HCT116 (cell line): ENCODE results near the gene PAAF1. TPM values are rescaled to one million over a fixed set of nuclear protein-coding genes. Genes with fewer than 3 reads are reported as not detected.

Experiments used
- ATAC-seq: fragments of 200-7000 bp; cut with Tn5 transposase; 2 replicates; pipeline ENCODE4 v1.9.1; 2020; ENCODE audit warnings: mild to moderate bottlenecking, moderate library complexity
- BruUV-seq: library from RNA; stranded (reverse); fragments of 400-500 nt; replicated peaks from 2 replicates; lab custom pipeline; 2021; lab: Mats Ljungman, UMichigan
- CTCF ChIA-PET: fragments of 300-600 bp; sonication (Branson Sonifier 250); formaldehyde crosslinking; loops from one replicate; lab custom pipeline; 2021; ENCODE audit warnings: antibody characterized with exemption; lab: Charles Lee
- POLR2A ChIA-PET: fragments of 300-600, 350-600 bp; sonication (Branson Sonifier 250); formaldehyde crosslinking; loops from one replicate; lab custom pipeline; 2021; ENCODE audit warnings: antibody characterized with exemption; lab: Charles Lee
- RAD21 ChIA-PET, 2 experiments: fragments of 300-600 bp; sonication (Branson Sonifier 250); formaldehyde crosslinking; loops; one replicate each; lab custom pipeline; 2023; ENCODE audit warnings: low total read pairs in 2 of 2; ENCODE audit not compliant: uncharacterized antibody in 2 of 2, unreplicated experiment in 2 of 2, low non-redundant PET in 1 of 2; lab: Charles Lee
- DNase-seq: peaks from one replicate; pipeline ENCODE4 v3.0.0-alpha.2; 2010; ENCODE audit warnings: low read depth, low spot score
- H2AFZ ChIP-seq: fragments of 200-600 bp; shearing (Covaris generic), sonication (generic); 2 replicates; pipeline ENCODE4 v1.6.1; 2017; ENCODE audit warnings: low read depth, mixed run types, mixed read lengths, antibody characterized with exemption, low read length; ENCODE audit not compliant: poor library complexity, severe bottlenecking
- H3K27ac ChIP-seq: 2 replicates; pipeline ENCODE4 v1.5.1; 2012; ENCODE audit warnings: low read depth, low read length
- H3K27me3 ChIP-seq: fragments of 200-600 bp; sonication (generic); 2 replicates; pipeline ENCODE4 v1.6.1; 2016; ENCODE audit warnings: mixed run types, low read length, mixed read lengths; ENCODE audit not compliant: insufficient read depth
- H3K36me3 ChIP-seq, 2 experiments: fragments of 200-500 bp in 1 of 2; fragments of 200-600 bp in 1 of 2; sonication (Bioruptor generic) in 1 of 2; sonication (generic) in 1 of 2; 2 replicates each; pipeline versions ENCODE4 v1.5.1 to v1.6.1; 2014 to 2016; ENCODE audit warnings: low read length in 2 of 2, inconsistent platforms in 1 of 2, mixed read lengths in 1 of 2, mixed run types in 1 of 2; ENCODE audit not compliant: insufficient read depth in 2 of 2, control insufficient read depth in 1 of 2
- H3K4me1 ChIP-seq, 2 experiments: fragments of 200-600 bp in 1 of 2; sonication (generic) in 1 of 2; 2 replicates each; pipeline versions ENCODE4 v1.5.1 to v1.6.1; 2012 to 2017; ENCODE audit warnings: low read length in 2 of 2, inconsistent platforms in 1 of 2, mild to moderate bottlenecking in 1 of 2, mixed read lengths in 1 of 2, mixed run types in 1 of 2, moderate library complexity in 1 of 2; ENCODE audit not compliant: insufficient read depth in 2 of 2, control insufficient read depth in 1 of 2
- H3K4me2 ChIP-seq: fragments of 200-600 bp; sonication (generic); 2 replicates; pipeline ENCODE4 v1.6.1; 2017; ENCODE audit warnings: mixed run types, low read length, mixed read lengths
- H3K4me3 ChIP-seq, 2 experiments: fragments of 200-600 bp in 1 of 2; sonication (generic) in 1 of 2; replicated peaks in 1 of 2; 2 replicates each; pipeline ENCODE4 v1.5.1; 2011 to 2016; ENCODE audit warnings: low read length in 2 of 2, control low read depth in 1 of 2, low read depth in 1 of 2, mild to moderate bottlenecking in 1 of 2, mixed read lengths in 1 of 2, mixed run types in 1 of 2
- H3K79me2 ChIP-seq: fragments of 200-600 bp; sonication (generic); 2 replicates; pipeline ENCODE4 v1.6.1; 2017; ENCODE audit warnings: mild to moderate bottlenecking, mixed run types, low read length, moderate library complexity, mixed read lengths; ENCODE audit not compliant: insufficient read depth
- H3K9ac ChIP-seq: fragments of 200-600 bp; sonication (generic); 2 replicates; pipeline ENCODE4 v1.6.1; 2016; ENCODE audit warnings: low read length, mixed read lengths
- H3K9me2 ChIP-seq: fragments of 200-600 bp; sonication (generic), shearing (Covaris generic); 2 replicates; pipeline ENCODE4 v1.6.1; 2017; ENCODE audit warnings: mixed run types, mild to moderate bottlenecking, moderate library complexity; ENCODE audit not compliant: insufficient read depth
- H3K9me3 ChIP-seq, 2 experiments: fragments of 200-500 bp in 1 of 2; fragments of 200-600 bp in 1 of 2; sonication (Bioruptor generic) in 1 of 2; sonication (generic) in 1 of 2; 2 replicates each; pipeline ENCODE4 v1.6.1; 2014 to 2017; ENCODE audit warnings: low read length in 2 of 2, mixed read lengths in 2 of 2, inconsistent platforms in 1 of 2, low read depth in 1 of 2, mild to moderate bottlenecking in 1 of 2, mixed run types in 1 of 2, moderate library complexity in 1 of 2; ENCODE audit not compliant: control insufficient read depth in 1 of 2, insufficient read depth in 1 of 2
- H4K20me1 ChIP-seq: fragments of 200-600 bp; sonication (generic), shearing (Covaris generic); 2 replicates; pipeline ENCODE4 v1.6.1; 2017; ENCODE audit warnings: mixed run types, mild to moderate bottlenecking, moderate library complexity; ENCODE audit not compliant: insufficient read depth
- EGR1 ChIP-seq: IDR thresholded peaks from 2 replicates; pipeline ENCODE4 v1.6.1; 2012; ENCODE audit warnings: low read depth
- ELF1 ChIP-seq: IDR thresholded peaks from 2 replicates; pipeline ENCODE4 v1.6.1; 2012; ENCODE audit warnings: low read depth, borderline replicate concordance
- EZH2 ChIP-seq: fragments of 200-600 bp; sonication (generic); IDR thresholded peaks from 2 replicates; pipeline ENCODE4 v1.6.1; 2017; ENCODE audit warnings: antibody characterized with exemption, mixed run types
- EZH2phosphoT487 ChIP-seq: fragments of 200-600 bp; IDR thresholded peaks from 2 replicates; pipeline ENCODE4 v1.6.1; 2018; ENCODE audit warnings: antibody characterized with exemption, borderline replicate concordance
- FOSL1 ChIP-seq: IDR thresholded peaks from 2 replicates; pipeline ENCODE4 v1.6.1; 2012; ENCODE audit warnings: low read depth
- MAX ChIP-seq: IDR thresholded peaks from 2 replicates; pipeline ENCODE4 v1.6.1; 2012
- POLR2AphosphoS5 ChIP-seq: IDR thresholded peaks from 2 replicates; pipeline ENCODE4 v1.6.1; 2011; ENCODE audit warnings: mild to moderate bottlenecking, low read depth, low read length, moderate library complexity
- RAD21 ChIP-seq: IDR thresholded peaks from 2 replicates; pipeline ENCODE4 v1.6.1; 2012; ENCODE audit warnings: low read depth, mild to moderate bottlenecking
- REST ChIP-seq: IDR thresholded peaks from 2 replicates; pipeline ENCODE4 v1.6.1; 2012; ENCODE audit warnings: low read depth
- SIN3A ChIP-seq: IDR thresholded peaks from 2 replicates; pipeline ENCODE4 v1.6.1; 2012; ENCODE audit warnings: low read depth
- SP1 ChIP-seq: IDR thresholded peaks from 2 replicates; pipeline ENCODE4 v1.6.1; 2012; ENCODE audit warnings: low read depth
- TCF7L2 ChIP-seq: IDR thresholded peaks from 2 replicates; pipeline ENCODE4 v1.7.0; 2011; ENCODE audit warnings: borderline replicate concordance, inconsistent platforms; ENCODE audit not compliant: insufficient read depth, insufficient read length; ENCODE audit errors: extremely low read depth
- YY1 ChIP-seq: IDR thresholded peaks from 2 replicates; pipeline ENCODE4 v1.6.1; 2011; ENCODE audit warnings: low read length, low read depth, moderate library complexity, mild to moderate bottlenecking; ENCODE audit not compliant: insufficient replicate concordance; ENCODE audit errors: extremely low read depth
- ZBTB33 ChIP-seq: IDR thresholded peaks from 2 replicates; pipeline ENCODE4 v1.6.1; 2011; ENCODE audit warnings: mild to moderate bottlenecking, low read length, moderate library complexity; ENCODE audit not compliant: insufficient replicate concordance; ENCODE audit errors: extremely low read depth
- ZFX ChIP-seq: fragments of 450-650 bp; IDR thresholded peaks from 2 replicates; pipeline ENCODE4 v1.6.1; 2017
- ZNF274 ChIP-seq: fragments of 200-500 bp; sonication (Bioruptor generic); IDR thresholded peaks from 2 replicates; pipeline ENCODE4 v1.6.1; 2014; ENCODE audit warnings: mild to moderate bottlenecking, low read depth, low read length, inconsistent platforms
- intact Hi-C: fragments of 100-400 bp; cut with micrococcal nuclease; formaldehyde crosslinking; loops from 2 replicates; pipeline ENCODE4 v1.10.0; 2022
- total RNA-seq: library from RNA; stranded (reverse); gene quantifications from one replicate; pipeline ENCODE4 v1.2.1, GENCODE V29; 2021; ENCODE audit not compliant: unreplicated experiment

The PAAF1 gene
- total RNA-seq, 1 experiment from 2014 or later = 15.5 TPM

GRCh38 chr11:73965764-73966121, 88.9 kb downstream of the PAAF1 start:
- no peak overlapping the region for H3K9ac ChIP-seq
- TF ChIP-seq MAX = no peak
- TF ChIP-seq RAD21 = no peak
- no peak for TF ChIP-seq ZFX
- no peak for TF ChIP-seq TCF7L2
- no peak for TF ChIP-seq ELF1
- no peak for TF ChIP-seq SP1
- TF ChIP-seq FOSL1 = no peak
- TF ChIP-seq REST = no peak
- TF ChIP-seq YY1 = no peak
- no peak for TF ChIP-seq ZNF274
- no peak for TF ChIP-seq EGR1
- TF ChIP-seq EZH2phosphoT487 = no peak
- no peak for TF ChIP-seq POLR2AphosphoS5
- TF ChIP-seq ZBTB33 = no peak
- TF ChIP-seq EZH2 = no peak
- no peak for TF ChIP-seq SIN3A
- TF ChIP-seq, all 23 proteins: peak for 0
- ChIA-PET RAD21 (no interaction called here), CTCF (no interaction called here), POLR2A (interaction anchor here (0.6 kb wide), 1 partner anchor 17 kb away, joined by 4 read pairs; the partner anchor contains the start of gene UCP2)
- BruUV-seq = no TSS peak
- Histone ChIP-seq H3K27ac (no peak overlapping the region), H3K4me3 (no peak overlapping the region), H3K27me3 (no peaks in the 10 kb centered on the region), H3K4me2 (no peak overlapping the region), H3K36me3 (no peaks in the 10 kb centered on the region), H3K79me2 (no peaks in the 10 kb centered on the region), H3K9me3 (no peaks in the 10 kb centered on the region), H3K9me2 (no peaks in the 10 kb centered on the region), H2AFZ (no peak overlapping the region), H4K20me1 (no peaks in the 10 kb centered on the region), H3K4me1 (peaks cover 0 to 5% of the 10 kb centered on the region in 2 experiments; a peak in 2 of 4 replicates)
- ATAC-seq (no peak), DNase-seq (no peak)
- intact Hi-C loops = loop anchor here (1.0 to 10.0 kb wide), 2 partner anchors 206 to 239 kb away; partner anchors contain the start of genes C2CD3 and PPME1
